Endothelial cell of umbilical vein (primary cell): ENCODE results near the gene TRABD. TPM values are rescaled to one million over a fixed set of nuclear protein-coding genes. Genes with fewer than 3 reads are reported as not detected.

Experiments
- BruUV-seq: library from RNA; stranded (reverse); fragments of 400-500 nt; replicated peaks from 2 replicates; lab custom pipeline; 2021; lab: Mats Ljungman, UMichigan
- CTCF ChIA-PET: fragments of 300-600, 350-600 bp; sonication (Branson Sonifier 250); formaldehyde crosslinking; loops from one replicate; lab custom pipeline; 2021; ENCODE audit warnings: antibody characterized with exemption, inconsistent platforms; lab: Charles Lee
- POLR2A ChIA-PET: fragments of 300-600, 350-600 bp; sonication (Branson Sonifier 250); formaldehyde crosslinking; loops from one replicate; lab custom pipeline; 2021; ENCODE audit warnings: antibody characterized with exemption, inconsistent platforms; lab: Charles Lee
- DNase-seq: peaks from one replicate; pipeline ENCODE4 v3.0.0-alpha.2; 2011; ENCODE audit warnings: low read depth, low spot score
- FAIRE-seq: peaks from 2 replicates; lab custom pipeline; 2011; peaks lifted over from hg19 to GRCh38; lab: Jason Lieb, UNC
- H2AFZ ChIP-seq: 2 replicates; pipeline ENCODE4 v1.6.0; 2012; ENCODE audit warnings: low read depth, low read length, control low read depth, inconsistent platforms
- H3K27ac ChIP-seq: 2 replicates; pipeline ENCODE4 v1.5.1; 2011; ENCODE audit warnings: low read depth, mild to moderate bottlenecking, control low read depth, low read length, moderate library complexity; ENCODE audit not compliant: insufficient read depth
- H3K27me3 ChIP-seq, 2 experiments: 2 replicates each; pipeline versions ENCODE4 v1.6.0 to v1.6.1; 2011; ENCODE audit warnings: low read length in 2 of 2, mixed read lengths in 1 of 2; ENCODE audit not compliant: control insufficient read depth in 2 of 2, insufficient read depth in 2 of 2
- H3K36me3 ChIP-seq, 2 experiments: 2 replicates in 1 of 2; 3 replicates in 1 of 2; pipeline ENCODE4 v1.5.1; 2011; ENCODE audit warnings: low read length in 2 of 2, mild to moderate bottlenecking in 1 of 2, moderate library complexity in 1 of 2; ENCODE audit not compliant: control insufficient read depth in 2 of 2, insufficient read depth in 2 of 2; ENCODE audit errors: extremely low read depth in 1 of 2
- H3K4me1 ChIP-seq: 3 replicates; pipeline ENCODE4 v1.5.1; 2011; ENCODE audit warnings: mild to moderate bottlenecking, low read length; ENCODE audit not compliant: control insufficient read depth, insufficient read depth; ENCODE audit errors: extremely low read depth
- H3K4me2 ChIP-seq: 2 replicates; pipeline ENCODE4 v1.6.1; 2011; ENCODE audit warnings: low read length, control low read depth, mixed read lengths; ENCODE audit not compliant: insufficient read depth
- H3K4me3 ChIP-seq, 3 experiments: fragments of 200-600 bp in 1 of 3; sonication (generic), shearing (Covaris generic) in 1 of 3; replicated peaks in 1 of 3; 2 replicates each; pipeline ENCODE4 v1.5.1; 2011 to 2016; ENCODE audit warnings: control low read depth in 3 of 3, low read length in 3 of 3, mild to moderate bottlenecking in 2 of 3, inconsistent platforms in 1 of 3, low read depth in 1 of 3, moderate library complexity in 1 of 3; ENCODE audit not compliant: insufficient read depth in 1 of 3
- H3K79me2 ChIP-seq: 2 replicates; pipeline ENCODE4 v1.6.0; 2012; ENCODE audit warnings: low read length, inconsistent platforms; ENCODE audit not compliant: control insufficient read depth, insufficient read depth
- H3K9ac ChIP-seq: replicated peaks from 2 replicates; pipeline ENCODE3; 2011; ENCODE audit warnings: low read length, control low read depth; ENCODE audit not compliant: insufficient read depth; ENCODE audit errors: extremely low read depth
- H3K9me1 ChIP-seq: replicated peaks from 3 replicates; pipeline ENCODE4 v1.6.0; 2011; ENCODE audit warnings: mild to moderate bottlenecking, low read length; ENCODE audit not compliant: control insufficient read depth, insufficient read depth; ENCODE audit errors: extremely low read depth
- H3K9me3 ChIP-seq: replicated peaks from 2 replicates; pipeline ENCODE4 v1.5.1; 2012; ENCODE audit warnings: low read length, inconsistent platforms; ENCODE audit not compliant: control insufficient read depth, insufficient read depth
- H4K20me1 ChIP-seq: replicated peaks from 2 replicates; pipeline ENCODE3; 2011; ENCODE audit warnings: mild to moderate bottlenecking, low read length; ENCODE audit not compliant: control insufficient read depth, insufficient read depth; ENCODE audit errors: extremely low read depth
- CTCF ChIP-seq, 2 donors: IDR thresholded peaks; 1 replicate in 1 of 2; 2 replicates in 1 of 2; pipeline ENCODE4 v1.5.1; 2011; ENCODE audit warnings: low read length in 2 of 2, mild to moderate bottlenecking in 2 of 2, moderate library complexity in 2 of 2, control low read depth in 1 of 2, inconsistent platforms in 1 of 2, low read depth in 1 of 2; ENCODE audit not compliant: insufficient read depth in 1 of 2; ENCODE audit errors: extremely low read depth in 1 of 2
- EZH2 ChIP-seq: IDR thresholded peaks from 2 replicates; pipeline ENCODE4 v1.6.1; 2012; ENCODE audit warnings: borderline replicate concordance, low read depth, mild to moderate bottlenecking, moderate library complexity, low read length, inconsistent platforms; ENCODE audit not compliant: severe bottlenecking
- FOS ChIP-seq: IDR thresholded peaks from 2 replicates; pipeline ENCODE4 v1.6.1; 2011; ENCODE audit warnings: mild to moderate bottlenecking, low read length, moderate library complexity, borderline replicate concordance; ENCODE audit not compliant: insufficient read depth
- GATA2 ChIP-seq: IDR thresholded peaks from 2 replicates; pipeline ENCODE4 v1.7.0; 2011; ENCODE audit warnings: low read depth, mild to moderate bottlenecking, moderate library complexity, mixed read lengths, low read length; ENCODE audit not compliant: insufficient read length, insufficient read depth
- JUN ChIP-seq: IDR thresholded peaks from 2 replicates; pipeline ENCODE4 v1.6.1; 2011; ENCODE audit warnings: borderline replicate concordance, low read depth; ENCODE audit not compliant: insufficient read length, insufficient read depth
- MAX ChIP-seq: IDR thresholded peaks from 2 replicates; pipeline ENCODE4 v1.6.1; 2011; ENCODE audit not compliant: insufficient read depth, insufficient read length
- MYC ChIP-seq: IDR thresholded peaks from one replicate; pipeline ENCODE4 v1.6.1; 2011; ENCODE audit warnings: mild to moderate bottlenecking, low read depth, low read length
- POLR2A ChIP-seq: IDR thresholded peaks from 2 replicates; pipeline ENCODE4 v1.6.1; 2012; ENCODE audit warnings: low read depth, mild to moderate bottlenecking, control low read depth, low read length
- POLR2AphosphoS5 ChIP-seq: IDR thresholded peaks from 2 replicates; pipeline ENCODE4 v1.6.1; 2012; ENCODE audit warnings: low read depth, mild to moderate bottlenecking, control low read depth, low read length, moderate library complexity; ENCODE audit not compliant: insufficient read depth
- dilution Hi-C: fragments of 300-500 bp; cut with MboI; formaldehyde crosslinking; loops from one replicate; pipeline ENCODE4 v1.15.0; 2019; ENCODE audit warnings: low sequenced_read_pairs; ENCODE audit not compliant: extremely low pct_ligation_motif_present
- intact Hi-C: fragments of 100-400 bp; cut with micrococcal nuclease; formaldehyde crosslinking; loops from one replicate; pipeline ENCODE4 v1.10.0; 2022
- polyA plus RNA-seq, 4 experiments: library from polyadenylated mRNA; depleted of rRNA in 3 of 4; stranded (reverse) in 3 of 4; unstranded in 1 of 4; fragments of >200 nt; gene quantifications; 2 replicates each; pipeline versions ENCODE4 v1.2.1 to v1.2.3, GENCODE V29; 2011 to 2012; ENCODE audit warnings: missing spikeins in 1 of 4
- total RNA-seq: library from RNA; stranded (reverse); gene quantifications from 2 replicates; pipeline ENCODE4 v1.2.3, GENCODE V29; 2021

TRABD gene
- total and polyA plus RNA-seq, 2 donors (not counting 3 experiments of a cell fraction or from before 2014, with no cell fraction given) = 46.8 to 48.4 TPM

- no peak for TF ChIP-seq MYC
- TF ChIP-seq CTCF (IDR thresholded peaks at IDR 0.05; ENCODE audit: extremely low read depth in 1 of 2, insufficient read depth in 1 of 2, low read depth in 1 of 2, low read length in 2 of 2) = no peak
- no peak for TF ChIP-seq FOS
- TF ChIP-seq POLR2A = no peak
- no peak for TF ChIP-seq POLR2AphosphoS5
- no peak for TF ChIP-seq EZH2
- no peak for TF ChIP-seq GATA2
- TF ChIP-seq MAX = no peak
- TF ChIP-seq JUN = no peak
- CTCF ChIA-PET = interaction anchor here (1.2 kb wide), 1 partner anchor 172 kb away, joined by 4 read pairs; no protein-coding TSS in a partner anchor
- no peaks in the 10 kb centered on the region for H3K9me3 ChIP-seq
- H3K27me3 ChIP-seq = no peaks in the 10 kb centered on the region
- intact Hi-C loops (loop anchor here (10.0 kb wide), 1 partner anchor 227 kb away; no protein-coding TSS in a partner anchor), dilution Hi-C loops (no loop called here)
- H2AFZ ChIP-seq = no peak overlapping the region
- H3K79me2 ChIP-seq = peaks cover 26% of the 10 kb centered on the region
- peak overlapping the region; percentile 58 to 85 (median 73) for H3K4me3 ChIP-seq
- TSS peak; percentile 15 for BruUV-seq
- peaks cover 2 to 6% of the 10 kb centered on the region in 2 experiments for H3K36me3 ChIP-seq
- no peaks in the 10 kb centered on the region for H3K9me1 ChIP-seq
- H3K4me2 ChIP-seq = peak overlapping the region; percentile 94
- no peaks in the 10 kb centered on the region for H4K20me1 ChIP-seq
- no peak overlapping the region for H3K27ac ChIP-seq
- POLR2A ChIA-PET = no interaction called here
- peak overlapping the region; percentile 67 for H3K9ac ChIP-seq
- H3K4me1 ChIP-seq = peaks cover 27% of the 10 kb centered on the region
- no peak for DNase-seq
- peak; percentile 38 for FAIRE-seq
Measured at GRCh38 chr22:50202130-50202666, 16.5 kb downstream of the TRABD start.
